Ishikawa (cell line): ENCODE results near the gene LTB4R2.

Source experiments
- CEBPB ChIP-seq: IDR thresholded peaks from 2 replicates; pipeline ENCODE4 v1.6.1; 2012
- CREB1 ChIP-seq: IDR thresholded peaks from 2 replicates; pipeline ENCODE4 v1.6.1; 2012; ENCODE audit warnings: low read depth
- EGR1 ChIP-seq: IDR thresholded peaks from 2 replicates; pipeline ENCODE4 v1.6.1; 2012
- EP300 ChIP-seq: IDR thresholded peaks from 2 replicates; pipeline ENCODE4 v1.6.1; 2012; ENCODE audit warnings: borderline replicate concordance
- FOXM1 ChIP-seq: IDR thresholded peaks from 2 replicates; pipeline ENCODE4 v1.6.1; 2012; ENCODE audit warnings: low read depth, borderline replicate concordance
- NFIC ChIP-seq: IDR thresholded peaks from 2 replicates; pipeline ENCODE4 v1.6.1; 2012
- RAD21 ChIP-seq: IDR thresholded peaks from 2 replicates; pipeline ENCODE4 v1.6.1; 2012; ENCODE audit warnings: low read depth
- REST ChIP-seq: IDR thresholded peaks from 2 replicates; pipeline ENCODE4 v1.6.1; 2012; ENCODE audit warnings: low read depth, mild to moderate bottlenecking
- TAF1 ChIP-seq: IDR thresholded peaks from 2 replicates; pipeline ENCODE4 v1.6.1; 2012; ENCODE audit warnings: low read depth, mild to moderate bottlenecking
- TCF12 ChIP-seq: IDR thresholded peaks from 2 replicates; pipeline ENCODE4 v1.6.1; 2012; ENCODE audit warnings: low read depth
- TEAD4 ChIP-seq: IDR thresholded peaks from 2 replicates; pipeline ENCODE4 v1.6.1; 2012
- YY1 ChIP-seq: IDR thresholded peaks from 2 replicates; pipeline ENCODE4 v1.6.1; 2012; ENCODE audit warnings: low read depth
- ZBTB7A ChIP-seq: IDR thresholded peaks from 2 replicates; pipeline ENCODE4 v1.6.1; 2012; ENCODE audit warnings: low read depth
- TF ChIP-seq, protein P1 (sequence below): IDR thresholded peaks from 2 replicates; pipeline ENCODE4 v1.6.1; 2012
- TF ChIP-seq, protein P2 (sequence below): IDR thresholded peaks from 2 replicates; pipeline ENCODE4 v1.6.1; 2012

The LTB4R2 gene

GRCh38 chr14:24297190-24297964, 12.6 kb upstream of the LTB4R2 start:
- TF ChIP-seq CREB1 = no peak
- TF ChIP-seq CEBPB = no peak
- TF ChIP-seq ZBTB7A = no peak
- peak; percentile 27; the same call in 1 of the 2 replicates for TF ChIP-seq RAD21
- TF ChIP-seq NFIC = no peak
- no peak for TF ChIP-seq TAF1
- no peak for TF ChIP-seq TEAD4
- TF ChIP-seq, protein P1, sequence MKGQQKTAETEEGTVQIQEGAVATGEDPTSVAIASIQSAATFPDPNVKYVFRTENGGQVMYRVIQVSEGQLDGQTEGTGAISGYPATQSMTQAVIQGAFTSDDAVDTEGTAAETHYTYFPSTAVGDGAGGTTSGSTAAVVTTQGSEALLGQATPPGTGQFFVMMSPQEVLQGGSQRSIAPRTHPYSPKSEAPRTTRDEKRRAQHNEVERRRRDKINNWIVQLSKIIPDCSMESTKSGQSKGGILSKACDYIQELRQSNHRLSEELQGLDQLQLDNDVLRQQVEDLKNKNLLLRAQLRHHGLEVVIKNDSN = no peak

DNA sequence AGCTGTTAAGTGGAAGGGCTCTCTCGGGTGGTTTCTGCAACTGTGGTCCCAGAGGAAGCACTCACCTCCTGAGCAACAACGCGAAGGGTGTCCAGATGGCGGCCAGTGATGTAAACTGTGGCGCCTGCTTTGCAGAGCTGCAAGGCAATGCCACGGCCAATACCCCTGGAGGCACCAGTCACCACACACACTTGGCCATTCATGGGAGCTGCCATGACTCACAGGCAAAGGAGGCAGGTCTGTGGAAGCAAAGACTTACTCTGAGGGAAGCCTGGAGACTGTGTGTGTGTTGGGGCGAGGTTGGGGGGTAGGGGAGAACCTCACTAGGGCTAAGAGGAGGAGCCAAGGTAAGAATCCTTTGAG, 11.1 kb upstream of the LTB4R2 start:
- TF ChIP-seq TEAD4 = no peak
- TF ChIP-seq, protein P1 = no peak
- TF ChIP-seq, protein P2, sequence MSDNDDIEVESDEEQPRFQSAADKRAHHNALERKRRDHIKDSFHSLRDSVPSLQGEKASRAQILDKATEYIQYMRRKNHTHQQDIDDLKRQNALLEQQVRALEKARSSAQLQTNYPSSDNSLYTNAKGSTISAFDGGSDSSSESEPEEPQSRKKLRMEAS = no peak
- no peak for TF ChIP-seq REST
- TF ChIP-seq ZBTB7A = no peak
- no peak for TF ChIP-seq YY1
- no peak for TF ChIP-seq FOXM1
- TF ChIP-seq TAF1 = no peak
- no peak for TF ChIP-seq NFIC
- TF ChIP-seq CEBPB = no peak
- TF ChIP-seq CREB1 = no peak
- TF ChIP-seq RAD21 = no peak
- no peak for TF ChIP-seq EP300
- TF ChIP-seq TCF12 = no peak
- no peak for TF ChIP-seq EGR1

- TF ChIP-seq TAF1 (peak; percentile 65), EGR1 (no peak), CREB1 (peak; percentile 99), TEAD4 (no peak), TCF12 (peak; percentile 57), CEBPB (no peak), RAD21 (no peak)
- TF ChIP-seq, protein P2 = peak; percentile 91
Measured at GRCh38 chr14:24299255-24300191, 10.4 kb upstream of the LTB4R2 start, which contains the start of the genes DHRS1 and NOP9. DHRS1 (minus strand) TSS chr14:24299780; CDS start chr14:24299106, 674 bp downstream. NOP9 (plus strand) TSS chr14:24299850; CDS start chr14:24299955, 105 bp downstream.

DNA sequence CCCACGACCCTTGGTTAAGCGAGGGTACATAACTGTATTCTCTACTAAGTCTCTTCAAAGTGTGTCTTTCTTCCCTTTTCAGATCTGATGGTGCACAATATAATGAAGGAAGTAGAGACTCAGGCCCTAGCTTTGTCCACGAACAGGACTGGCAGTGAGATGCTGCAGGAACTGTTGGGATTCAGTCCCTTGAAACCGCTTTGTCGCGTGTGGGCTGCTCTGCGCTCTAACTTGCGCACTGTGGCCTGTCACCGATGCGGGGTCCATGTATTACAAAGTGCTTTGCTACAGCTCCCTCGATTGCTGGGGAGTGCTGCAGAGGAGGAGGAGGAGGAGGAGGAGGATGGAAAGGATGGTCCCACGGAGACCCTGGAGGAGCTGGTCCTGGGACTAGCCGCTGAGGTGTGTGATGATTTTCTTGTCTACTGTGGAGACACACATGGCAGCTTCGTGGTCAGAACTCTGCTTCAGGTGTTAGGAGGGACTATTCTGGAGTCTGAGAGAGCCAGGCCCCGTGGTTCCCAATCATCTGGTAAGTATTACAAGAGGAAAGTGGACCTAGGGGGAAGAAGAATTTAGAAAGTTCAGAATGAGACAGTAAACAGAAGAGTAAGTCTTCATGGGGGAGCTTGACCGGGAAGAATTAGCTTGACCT, 9.5 kb upstream of the LTB4R2 start:
- TF ChIP-seq RAD21 (no peak), CEBPB (no peak), TAF1 (no peak), ZBTB7A (no peak), NFIC (no peak), EGR1 (no peak), TCF12 (no peak), CREB1 (no peak), EP300 (no peak), REST (no peak), YY1 (no peak), FOXM1 (no peak), TEAD4 (no peak)
- TF ChIP-seq, protein P2 = no peak
- TF ChIP-seq, protein P1 = no peak
